OCI-LY7 (cell line): ENCODE data around the gene ZNF20.
"Not testable (repeated sequence)": the region's sequence is repeated elsewhere in the genome, so short reads cannot be mapped to it uniquely, and the experiment has no call there.

Source experiments
- EZH2phosphoT487 ChIP-seq: fragments of 200-600 bp; sonication (generic); IDR thresholded peaks from 2 replicates; pipeline ENCODE4 v1.6.1; 2018; ENCODE audit warnings: low read depth, borderline replicate concordance, mild to moderate bottlenecking, mixed run types, antibody characterized with exemption, low read length, moderate library complexity, mixed read lengths
- TF ChIP-seq, protein P1 (sequence below): fragments of 200-600 bp; sonication (generic); conservative IDR thresholded peaks from 2 replicates; pipeline ENCODE4 v1.5.1; 2014; ENCODE audit warnings: mild to moderate bottlenecking, antibody characterized with exemption, low read length, moderate library complexity, mixed read lengths

- TF ChIP-seq, protein P1, sequence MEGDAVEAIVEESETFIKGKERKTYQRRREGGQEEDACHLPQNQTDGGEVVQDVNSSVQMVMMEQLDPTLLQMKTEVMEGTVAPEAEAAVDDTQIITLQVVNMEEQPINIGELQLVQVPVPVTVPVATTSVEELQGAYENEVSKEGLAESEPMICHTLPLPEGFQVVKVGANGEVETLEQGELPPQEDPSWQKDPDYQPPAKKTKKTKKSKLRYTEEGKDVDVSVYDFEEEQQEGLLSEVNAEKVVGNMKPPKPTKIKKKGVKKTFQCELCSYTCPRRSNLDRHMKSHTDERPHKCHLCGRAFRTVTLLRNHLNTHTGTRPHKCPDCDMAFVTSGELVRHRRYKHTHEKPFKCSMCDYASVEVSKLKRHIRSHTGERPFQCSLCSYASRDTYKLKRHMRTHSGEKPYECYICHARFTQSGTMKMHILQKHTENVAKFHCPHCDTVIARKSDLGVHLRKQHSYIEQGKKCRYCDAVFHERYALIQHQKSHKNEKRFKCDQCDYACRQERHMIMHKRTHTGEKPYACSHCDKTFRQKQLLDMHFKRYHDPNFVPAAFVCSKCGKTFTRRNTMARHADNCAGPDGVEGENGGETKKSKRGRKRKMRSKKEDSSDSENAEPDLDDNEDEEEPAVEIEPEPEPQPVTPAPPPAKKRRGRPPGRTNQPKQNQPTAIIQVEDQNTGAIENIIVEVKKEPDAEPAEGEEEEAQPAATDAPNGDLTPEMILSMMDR: not testable (repeated sequence)
- not testable (repeated sequence) for TF ChIP-seq EZH2phosphoT487
Measured at GRCh38 chr19:12083336-12083735, 56.8 kb downstream of the ZNF20 start.
